ENCODE data around the gene CEBPB.

GRCh38 chr20:50202677-50203076 is 12.0 kb downstream of the CEBPB start:
- TF ChIP-seq CTCF (IDR thresholded peaks at IDR 0.05): no peak
- no peak for TF ChIP-seq POLR2A (IDR thresholded peaks at IDR 0.05)

Measured in heart left ventricle (tissue), 13 donors.